Sigmoid colon (tissue), 7 donors: ENCODE measurements around the gene CEMIP. TPM values are rescaled to one million over a fixed set of nuclear protein-coding genes. Genes with fewer than 3 reads are reported as not detected.

ENCODE experiments used
- DNase-seq: peaks from one replicate; pipeline ENCODE4 v3.0.0-alpha.2; 2019
- H3K27ac ChIP-seq, 4 donors: fragments of 200-600 bp; sonication (generic); one replicate each; pipeline ENCODE4 v1.5.1; 2016 to 2019; ENCODE audit warnings: mild to moderate bottlenecking in 1 of 4
- H3K27me3 ChIP-seq, 3 donors: fragments of 200-600 bp; sonication (generic); one replicate each; pipeline ENCODE4 v1.5.1; 2019; ENCODE audit warnings: mild to moderate bottlenecking in 1 of 3
- H3K36me3 ChIP-seq, 4 donors: fragments of 200-600 bp; sonication (generic); one replicate each; pipeline ENCODE4 v1.5.1; 2016 to 2019
- H3K4me1 ChIP-seq, 4 donors: fragments of 200-600 bp; sonication (generic); one replicate each; pipeline ENCODE4 v1.5.1; 2017 to 2019
- H3K4me3 ChIP-seq, 4 donors: fragments of 200-600 bp; sonication (generic); one replicate each; pipeline ENCODE4 v1.5.1; 2017 to 2019; ENCODE audit warnings: mild to moderate bottlenecking in 2 of 4, moderate library complexity in 1 of 4
- H3K9me3 ChIP-seq, 4 donors: fragments of 200-600 bp in 3 of 4; sonication (generic) in 3 of 4; one replicate each; pipeline versions ENCODE4 v1.5.1 to v1.6.1; 2013 to 2019
- EP300 ChIP-seq, 4 donors: sonication (generic); formaldehyde crosslinking; IDR thresholded peaks; one replicate each; pipeline ENCODE4 v1.6.1; 2017; ENCODE audit warnings: antibody characterized with exemption in 4 of 4
- POLR2A ChIP-seq, 2 donors: fragments of 450-650 bp; IDR thresholded peaks; one replicate each; pipeline ENCODE4 v1.6.1; 2016; ENCODE audit warnings: antibody characterized with exemption in 2 of 2, mild to moderate bottlenecking in 2 of 2, moderate library complexity in 2 of 2
- POLR2AphosphoS5 ChIP-seq, 4 donors: sonication (generic); formaldehyde crosslinking; IDR thresholded peaks; one replicate each; pipeline ENCODE4 v1.6.1; 2017; ENCODE audit warnings: antibody characterized with exemption in 4 of 4
- WGBS, 2 donors: extraction: QIAGEN DNeasy Blood & Tissue Kit; methylation state at CpG; one replicate each; pipeline ENCODE4 v1.1.7; 2013; 5-methylcytosine and 5-hydroxymethylcytosine counted together
- intact Hi-C: fragments of 100-400 bp; cut with DNase I; formaldehyde crosslinking; loops from one replicate; pipeline ENCODE4 v1.15.1; 2023
- polyA plus RNA-seq, 3 donors: library from polyadenylated mRNA; stranded (reverse); fragments of 200-250 nt; gene quantifications; one replicate each; pipeline ENCODE4 v1.2.3, GENCODE V29; 2013
- total RNA-seq, 4 donors: library from RNA; depleted of rRNA; stranded (reverse); fragments of >200 nt; gene quantifications; one replicate each; pipeline ENCODE4 v1.1.0, GENCODE V29; 2016
- TF ChIP-seq, protein P1 (sequence below), 4 experiments: fragments of 450-650 bp in 3 of 4; fragments of 200-600 bp in 1 of 4; IDR thresholded peaks; one replicate each; pipeline ENCODE4 v1.5.1; 2016 to 2019; ENCODE audit warnings: antibody characterized with exemption in 4 of 4, mild to moderate bottlenecking in 3 of 4, moderate library complexity in 2 of 4
- donor health status: healthy with polysubstance abuse.
- donor health status: Bipolar disorder and iron deficiency.
- donor health status: healthy.

Gene CEMIP
- total and polyA plus RNA-seq, 7 donors: under 0.01 to 2.1 (median under 0.01) TPM; not detected in 2

- Histone ChIP-seq H3K4me1 (no peaks in the 10 kb centered on the region), H3K4me3 (no peak overlapping the region), H3K27ac (no peak overlapping the region), H3K9me3 (no peaks in the 10 kb centered on the region), H3K36me3 (no peaks in the 10 kb centered on the region), H3K27me3 (no peaks in the 10 kb centered on the region)
- no peak for DNase-seq
- intact Hi-C loops: no loop called here
- TF ChIP-seq POLR2A (IDR thresholded peaks at IDR 0.05) (no peak), EP300 (IDR thresholded peaks at IDR 0.05) (no peak), POLR2AphosphoS5 (IDR thresholded peaks at IDR 0.05) (no peak)
- TF ChIP-seq, protein P1, sequence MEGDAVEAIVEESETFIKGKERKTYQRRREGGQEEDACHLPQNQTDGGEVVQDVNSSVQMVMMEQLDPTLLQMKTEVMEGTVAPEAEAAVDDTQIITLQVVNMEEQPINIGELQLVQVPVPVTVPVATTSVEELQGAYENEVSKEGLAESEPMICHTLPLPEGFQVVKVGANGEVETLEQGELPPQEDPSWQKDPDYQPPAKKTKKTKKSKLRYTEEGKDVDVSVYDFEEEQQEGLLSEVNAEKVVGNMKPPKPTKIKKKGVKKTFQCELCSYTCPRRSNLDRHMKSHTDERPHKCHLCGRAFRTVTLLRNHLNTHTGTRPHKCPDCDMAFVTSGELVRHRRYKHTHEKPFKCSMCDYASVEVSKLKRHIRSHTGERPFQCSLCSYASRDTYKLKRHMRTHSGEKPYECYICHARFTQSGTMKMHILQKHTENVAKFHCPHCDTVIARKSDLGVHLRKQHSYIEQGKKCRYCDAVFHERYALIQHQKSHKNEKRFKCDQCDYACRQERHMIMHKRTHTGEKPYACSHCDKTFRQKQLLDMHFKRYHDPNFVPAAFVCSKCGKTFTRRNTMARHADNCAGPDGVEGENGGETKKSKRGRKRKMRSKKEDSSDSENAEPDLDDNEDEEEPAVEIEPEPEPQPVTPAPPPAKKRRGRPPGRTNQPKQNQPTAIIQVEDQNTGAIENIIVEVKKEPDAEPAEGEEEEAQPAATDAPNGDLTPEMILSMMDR (IDR thresholded peaks at IDR 0.05): no peak
- 94 to 95% methylated on average over 6 of the region's 6 CpGs for WGBS, 2 donors
These were observed 144.5 kb downstream of the CEMIP start for GRCh38 chr15:80923668-80924067.

GRCh38 chr15:80924278-80924677 is 145.1 kb downstream of the CEMIP start:
- no peak overlapping the region for H3K27ac ChIP-seq
- WGBS, 2 donors: 95 to 97% methylated on average over 4 of the region's 4 CpGs
- DNase-seq: no peak
- H3K36me3 ChIP-seq: no peaks in the 10 kb centered on the region
- H3K4me3 ChIP-seq: no peak overlapping the region
- H3K9me3 ChIP-seq: no peaks in the 10 kb centered on the region
- no peaks in the 10 kb centered on the region for H3K27me3 ChIP-seq
- H3K4me1 ChIP-seq: no peaks in the 10 kb centered on the region
- TF ChIP-seq POLR2AphosphoS5 (IDR thresholded peaks at IDR 0.05) (no peak), EP300 (IDR thresholded peaks at IDR 0.05) (no peak), POLR2A (IDR thresholded peaks at IDR 0.05) (no peak)
- TF ChIP-seq, protein P1 (IDR thresholded peaks at IDR 0.05): no peak
- intact Hi-C loops: no loop called here

GRCh38 chr15:80925597-80926059 is 146.5 kb downstream of the CEMIP start:
- Histone ChIP-seq H3K4me3 (no peak overlapping the region), H3K36me3 (no peaks in the 10 kb centered on the region), H3K4me1 (no peaks in the 10 kb centered on the region), H3K27ac (no peak overlapping the region), H3K9me3 (no peaks in the 10 kb centered on the region), H3K27me3 (no peaks in the 10 kb centered on the region)
- WGBS, 2 donors: 95% methylated on average over 17 of the region's 17 CpGs
- intact Hi-C loops: no loop called here
- no peak for DNase-seq
- no peak for TF ChIP-seq POLR2A (IDR thresholded peaks at IDR 0.05)
- no peak for TF ChIP-seq POLR2AphosphoS5 (IDR thresholded peaks at IDR 0.05)
- no peak for TF ChIP-seq EP300 (IDR thresholded peaks at IDR 0.05)
- TF ChIP-seq, protein P1 (IDR thresholded peaks at IDR 0.05): no peak

DNA sequence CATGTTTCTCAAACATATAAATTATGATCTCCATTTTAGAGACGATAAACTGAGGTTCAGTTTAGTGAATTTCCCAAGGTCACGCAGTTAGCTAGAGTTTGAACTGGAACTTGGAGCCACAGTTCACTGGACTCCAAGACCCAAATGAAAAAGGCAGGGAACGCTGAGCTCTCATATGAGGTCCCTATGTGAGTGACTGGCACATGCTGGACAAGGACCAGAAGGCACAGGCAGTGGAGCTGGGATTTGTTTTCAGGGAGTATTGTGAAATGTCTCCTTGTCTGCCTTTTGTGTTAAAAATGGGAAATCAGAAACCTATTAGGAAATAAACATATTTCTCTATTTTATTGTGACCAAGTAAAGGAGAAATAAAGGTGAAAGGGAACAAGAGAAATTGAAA is 147.0 kb downstream of the CEMIP start:
- 93 to 98% methylated on average over 3 of the region's 3 CpGs for WGBS, 2 donors

More for the DNA sequence above, 147.0 kb downstream of the CEMIP start:
- no peaks in the 10 kb centered on the region for H3K4me1 ChIP-seq
- intact Hi-C loops: no loop called here
- no peaks in the 10 kb centered on the region for H3K27me3 ChIP-seq
- H3K4me3 ChIP-seq: no peak overlapping the region
- no peak for DNase-seq
- H3K9me3 ChIP-seq: no peaks in the 10 kb centered on the region
- TF ChIP-seq EP300 (IDR thresholded peaks at IDR 0.05): no peak
- TF ChIP-seq, protein P1 (IDR thresholded peaks at IDR 0.05): no peak
- TF ChIP-seq POLR2AphosphoS5 (IDR thresholded peaks at IDR 0.05): no peak
- no peak for TF ChIP-seq POLR2A (IDR thresholded peaks at IDR 0.05)
- no peak overlapping the region for H3K27ac ChIP-seq
- no peaks in the 10 kb centered on the region for H3K36me3 ChIP-seq
